GM20431 (cell line): ENCODE data around the gene HSPA1A.

Source experiments
- in situ Hi-C: fragments of 300-500 bp; cut with MseI, MboI; formaldehyde crosslinking; loops from one replicate; pipeline ENCODE4 v1.15.0; 2020; ENCODE audit warnings: low sequenced_read_pairs; ENCODE audit not compliant: unreplicated experiment

HSPA1A gene

DNA sequence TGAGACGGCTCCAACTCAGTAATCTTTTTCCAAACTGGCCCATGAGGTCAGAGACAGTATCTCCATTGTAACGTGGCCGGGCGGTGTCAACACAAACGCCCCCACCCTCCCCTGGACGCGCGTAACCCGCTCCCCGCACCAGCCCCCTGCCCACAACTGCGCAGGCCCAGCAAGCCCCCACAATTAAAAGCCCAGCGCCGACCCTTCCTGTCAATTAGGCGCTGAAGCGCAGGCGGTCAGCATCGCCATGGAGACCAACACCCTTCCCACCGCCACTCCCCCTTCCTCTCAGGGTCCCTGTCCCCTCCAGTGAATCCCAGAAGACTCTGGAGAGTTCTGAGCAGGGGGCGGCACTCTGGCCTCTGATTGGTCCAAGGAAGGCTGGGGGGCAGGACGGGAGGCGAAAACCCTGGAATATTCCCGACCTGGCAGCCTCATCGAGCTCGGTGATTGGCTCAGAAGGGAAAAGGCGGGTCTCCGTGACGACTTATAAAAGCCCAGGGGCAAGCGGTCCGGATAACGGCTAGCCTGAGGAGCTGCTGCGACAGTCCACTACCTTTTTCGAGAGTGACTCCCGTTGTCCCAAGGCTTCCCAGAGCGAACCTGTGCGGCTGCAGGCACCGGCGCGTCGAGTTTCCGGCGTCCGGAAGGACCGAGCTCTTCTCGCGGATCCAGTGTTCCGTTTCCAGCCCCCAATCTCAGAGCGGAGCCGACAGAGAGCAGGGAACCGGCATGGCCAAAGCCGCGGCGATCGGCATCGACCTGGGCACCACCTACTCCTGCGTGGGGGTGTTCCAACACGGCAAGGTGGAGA is at the start of gene HSPA1A, which contains the start of gene HSPA1L:
TSS of gene HSPA1A (plus strand) at position 519 of the 814 bp plus-strand sequence. CDS start at position 733, 214 bp downstream.
TSS of gene HSPA1L (minus strand) at position 259 of the 814 bp plus-strand sequence. CDS start 3,311 bp downstream, outside the sequence.
- in situ Hi-C loops = no loop called here

DNA sequence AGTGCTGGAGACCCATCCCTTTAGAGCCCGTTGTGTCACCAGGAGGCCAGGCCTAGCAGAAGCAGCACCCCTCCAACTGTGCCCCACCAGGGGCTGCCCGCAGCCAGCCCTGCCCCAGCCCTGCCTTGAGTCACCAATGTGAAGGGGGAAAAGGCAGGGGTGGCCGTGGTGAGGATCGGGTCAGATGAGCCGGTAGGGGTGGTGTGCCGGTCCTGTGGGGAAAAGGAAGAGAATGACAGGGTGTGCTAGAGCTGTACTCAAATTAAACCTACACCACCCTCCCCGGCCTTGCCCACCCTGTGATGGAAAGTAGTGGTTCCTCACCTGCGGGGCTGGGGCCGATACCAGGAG is 49.8 kb upstream of the HSPA1A start:
- in situ Hi-C loops = no loop called here

DNA sequence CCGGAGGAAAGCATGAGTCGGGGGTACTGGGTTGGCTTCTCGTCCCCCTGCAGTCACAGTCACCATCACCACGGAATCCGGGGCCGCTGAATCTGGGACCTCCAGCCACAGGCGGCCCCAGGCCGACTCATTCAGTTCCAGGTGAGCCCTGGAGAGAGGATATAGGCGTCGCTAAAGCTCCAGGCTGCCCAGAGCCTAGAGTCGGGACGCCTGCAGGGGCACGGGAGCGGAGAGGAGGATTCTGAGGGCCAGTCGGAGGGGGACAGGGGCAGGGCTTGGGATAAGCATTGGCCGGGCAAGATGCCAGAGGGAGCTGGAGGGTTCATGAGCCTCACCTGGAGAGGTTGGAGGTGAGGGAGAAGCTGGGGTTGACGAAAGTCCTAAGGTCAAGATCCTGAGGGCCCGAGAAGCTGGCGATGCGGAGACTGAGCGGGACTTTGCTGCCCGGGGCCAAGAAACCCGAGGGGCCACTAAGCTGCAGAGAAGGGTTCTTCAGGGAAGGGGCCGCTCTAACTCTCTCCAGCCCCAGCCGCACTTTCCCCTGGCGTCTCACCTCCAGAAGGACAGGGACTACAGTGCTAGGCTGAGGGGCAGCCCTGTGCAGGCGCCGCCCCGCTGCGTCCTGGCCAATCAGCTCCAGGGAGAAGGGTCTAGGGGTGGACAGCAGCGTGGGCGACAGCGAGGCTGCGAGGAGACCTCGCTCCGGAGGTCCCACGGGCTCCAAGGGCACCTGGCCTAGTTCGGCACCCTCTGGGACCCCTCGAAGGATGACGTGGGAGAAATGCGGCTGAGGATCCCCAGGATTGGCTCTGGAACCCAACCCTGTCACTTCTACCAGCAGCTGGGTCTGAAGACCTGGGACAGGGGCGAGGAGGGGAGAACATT is 49.2 kb upstream of the HSPA1A start:
- in situ Hi-C loops = no loop called here

DNA sequence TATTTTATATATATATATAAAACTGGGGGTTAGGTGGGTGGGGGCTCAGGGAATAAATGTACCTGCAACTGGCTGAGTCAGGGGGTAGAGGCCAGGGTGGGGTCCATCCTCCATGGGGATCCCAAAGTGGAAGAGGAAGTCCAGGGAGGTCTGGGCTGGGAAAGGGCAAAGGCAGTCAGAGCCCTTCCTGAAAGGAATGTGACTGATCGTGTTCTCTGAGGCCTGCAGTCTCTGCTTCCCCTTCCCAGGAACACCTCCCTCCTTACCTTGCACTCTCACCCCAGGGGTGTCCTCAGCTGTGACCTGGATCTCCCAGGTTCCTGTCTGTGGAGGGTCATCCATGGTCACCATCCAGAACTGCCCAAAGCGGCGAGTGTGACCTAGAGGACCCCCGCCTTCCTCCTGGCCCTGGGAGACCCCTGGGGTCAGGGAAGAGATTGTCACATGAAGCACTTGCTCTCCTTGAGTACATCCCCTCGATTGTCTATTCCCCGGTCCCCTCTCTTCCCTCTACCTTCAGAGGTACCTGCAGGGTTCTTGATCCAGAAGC is 48.2 kb upstream of the HSPA1A start:
- in situ Hi-C loops = no loop called here

GRCh38 chr6:31768363-31769257 is 46.7 kb upstream of the HSPA1A start:
- in situ Hi-C loops = no loop called here

GRCh38 chr6:31769684-31770371 is 45.5 kb upstream of the HSPA1A start:
- in situ Hi-C loops = no loop called here

- in situ Hi-C loops = no loop called here
Observed at GRCh38 chr6:31770860-31771259, 44.5 kb upstream of the HSPA1A start.

DNA sequence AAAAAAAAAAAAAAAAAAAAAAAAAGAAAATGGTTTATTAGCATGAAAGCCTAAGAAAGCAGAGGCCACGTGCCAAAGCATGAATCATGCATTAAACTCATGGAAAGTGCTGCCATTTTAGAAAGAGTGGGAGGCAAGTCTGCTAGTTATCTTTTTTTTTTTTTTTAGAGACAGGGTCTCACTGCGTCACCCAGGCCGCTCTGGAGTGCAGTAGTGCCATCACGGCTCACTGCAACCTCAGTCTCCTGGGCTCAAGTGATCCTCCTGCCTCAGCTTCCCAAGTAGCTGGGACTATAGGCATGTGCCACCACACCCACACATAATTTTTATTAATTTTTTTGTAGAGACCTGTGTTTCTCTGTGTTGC is 43.4 kb upstream of the HSPA1A start:
- in situ Hi-C loops = no loop called here

DNA sequence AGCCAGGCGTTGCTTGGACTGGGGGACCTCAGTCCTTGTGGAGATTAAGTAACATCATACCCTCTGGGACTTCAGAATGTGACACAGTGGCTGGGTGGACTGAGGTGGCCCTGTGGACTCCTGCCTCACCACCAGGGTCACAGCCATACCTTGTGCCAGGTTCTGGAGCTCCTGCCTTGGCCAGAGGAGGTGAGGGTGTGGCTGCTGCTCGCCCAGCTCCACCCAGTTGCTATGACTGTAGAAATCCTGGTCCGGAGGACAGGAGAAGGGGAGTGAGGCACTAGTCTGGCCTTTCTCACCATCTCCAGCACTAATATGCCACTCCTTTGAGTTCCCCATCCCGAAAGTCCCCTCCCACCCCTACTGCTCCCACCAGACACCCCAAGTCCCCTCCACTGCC is 40.2 kb upstream of the HSPA1A start:
- in situ Hi-C loops = no loop called here

DNA sequence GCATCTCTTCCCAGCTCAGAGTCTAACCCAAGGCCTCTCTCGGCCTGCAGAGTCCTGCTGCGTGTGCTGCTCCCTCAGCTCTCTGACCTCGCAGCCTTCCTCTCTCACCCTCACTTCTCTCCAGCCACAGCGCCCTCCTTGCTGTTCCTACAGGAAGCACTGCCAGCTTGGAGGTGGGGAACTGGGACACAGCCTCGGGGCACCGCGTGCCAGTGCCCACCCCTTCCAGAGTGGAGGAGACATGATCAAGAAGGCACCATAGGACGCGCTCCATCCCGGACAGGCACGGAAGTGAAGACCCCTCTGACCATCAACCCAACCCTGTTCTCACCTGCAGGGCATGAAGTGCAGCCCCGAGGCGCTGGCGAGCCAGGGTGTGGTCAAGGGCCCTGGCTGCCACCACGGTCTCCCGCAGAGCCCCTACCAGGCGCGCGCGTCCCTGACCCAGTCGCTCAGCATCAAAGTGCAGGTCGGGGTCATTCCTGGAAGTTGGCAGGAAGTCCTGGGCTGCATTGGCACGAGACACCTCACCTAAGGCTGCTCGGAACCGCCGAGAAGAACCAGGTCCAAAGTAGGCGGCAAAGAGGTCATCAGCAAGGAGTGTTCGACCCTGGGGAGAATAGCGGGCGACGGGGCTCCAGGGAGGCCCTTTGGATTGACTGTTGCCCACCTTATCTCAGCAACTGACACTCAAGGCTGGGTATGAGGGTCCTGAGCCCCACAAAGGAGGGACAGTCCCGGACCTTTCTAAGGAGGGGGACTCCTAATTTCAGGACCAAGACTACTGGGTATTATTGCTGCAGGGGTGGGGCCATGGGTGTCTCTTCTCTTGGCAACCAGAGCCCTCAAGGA is 39.5 kb upstream of the HSPA1A start:
- in situ Hi-C loops = no loop called here

DNA sequence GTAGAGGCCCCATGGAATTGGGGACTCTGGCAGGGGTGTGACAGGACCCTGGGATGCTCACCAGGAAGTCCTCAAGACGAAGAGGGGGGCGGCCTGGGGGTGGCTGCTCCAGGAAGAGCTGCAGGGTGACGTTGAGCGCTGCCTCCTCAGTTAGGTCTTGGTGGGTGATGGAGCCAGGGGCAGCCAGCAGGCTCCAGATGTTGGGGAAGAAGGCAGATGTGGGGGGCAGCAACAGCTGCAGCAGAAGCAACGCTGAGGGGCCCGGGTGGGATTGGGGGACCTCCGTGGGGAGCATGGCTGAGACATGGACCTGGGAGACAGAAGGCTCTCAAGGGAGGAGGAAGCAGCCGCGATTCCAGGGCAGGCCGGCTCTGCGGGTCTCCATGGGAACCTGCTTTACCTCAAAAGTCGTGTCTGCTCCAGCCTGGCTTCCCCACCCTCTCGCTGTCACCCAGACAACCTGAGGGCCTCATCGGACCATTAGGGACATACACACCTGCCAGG is 38.8 kb upstream of the HSPA1A start:
- in situ Hi-C loops = no loop called here

- in situ Hi-C loops = no loop called here
Observed at GRCh38 chr6:31776989-31777666, 38.2 kb upstream of the HSPA1A start, which contains the start of gene VWA7. VWA7 (minus strand) TSS chr6:31777328; CDS start chr6:31776779, 549 bp downstream.

DNA sequence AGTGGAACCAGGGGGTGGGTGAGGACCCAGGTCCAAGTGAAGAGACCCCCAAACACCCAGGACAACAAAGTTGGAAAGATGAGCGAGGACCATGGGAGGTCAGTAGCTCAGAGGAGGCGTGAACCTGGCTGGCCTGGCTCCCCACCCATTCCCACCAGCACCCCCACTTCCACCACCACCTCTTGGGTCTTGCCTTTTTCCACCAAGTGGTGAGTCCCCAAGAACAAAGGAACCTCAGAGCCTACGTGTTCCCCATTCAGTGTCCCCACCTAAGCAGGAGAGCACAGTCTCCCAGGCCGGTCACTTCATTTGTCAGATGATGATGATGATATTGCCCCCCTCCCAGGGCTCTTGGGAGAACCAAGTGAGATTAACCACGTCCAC is 37.7 kb upstream of the HSPA1A start:
- in situ Hi-C loops = no loop called here

DNA sequence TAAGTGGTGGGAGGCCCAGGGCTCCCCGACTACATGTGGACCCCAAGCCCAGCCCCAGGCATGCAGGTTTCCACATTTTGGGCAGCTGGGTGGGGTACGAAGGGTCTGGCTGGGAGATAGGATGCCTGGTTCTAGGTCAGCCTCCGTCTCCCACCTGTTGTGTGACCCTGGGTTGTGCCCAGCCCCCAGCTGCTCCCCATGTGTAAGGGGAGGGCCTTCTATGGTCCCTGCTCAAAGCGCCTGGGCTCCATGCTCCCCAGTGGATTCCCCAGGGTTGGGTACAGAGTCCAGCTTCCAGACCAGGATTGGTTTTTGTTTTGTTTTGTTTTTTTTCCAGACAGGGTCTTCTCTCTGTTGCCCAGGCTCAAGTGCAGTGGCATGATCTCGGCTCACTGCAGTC is 37.1 kb upstream of the HSPA1A start:
- in situ Hi-C loops = no loop called here

DNA sequence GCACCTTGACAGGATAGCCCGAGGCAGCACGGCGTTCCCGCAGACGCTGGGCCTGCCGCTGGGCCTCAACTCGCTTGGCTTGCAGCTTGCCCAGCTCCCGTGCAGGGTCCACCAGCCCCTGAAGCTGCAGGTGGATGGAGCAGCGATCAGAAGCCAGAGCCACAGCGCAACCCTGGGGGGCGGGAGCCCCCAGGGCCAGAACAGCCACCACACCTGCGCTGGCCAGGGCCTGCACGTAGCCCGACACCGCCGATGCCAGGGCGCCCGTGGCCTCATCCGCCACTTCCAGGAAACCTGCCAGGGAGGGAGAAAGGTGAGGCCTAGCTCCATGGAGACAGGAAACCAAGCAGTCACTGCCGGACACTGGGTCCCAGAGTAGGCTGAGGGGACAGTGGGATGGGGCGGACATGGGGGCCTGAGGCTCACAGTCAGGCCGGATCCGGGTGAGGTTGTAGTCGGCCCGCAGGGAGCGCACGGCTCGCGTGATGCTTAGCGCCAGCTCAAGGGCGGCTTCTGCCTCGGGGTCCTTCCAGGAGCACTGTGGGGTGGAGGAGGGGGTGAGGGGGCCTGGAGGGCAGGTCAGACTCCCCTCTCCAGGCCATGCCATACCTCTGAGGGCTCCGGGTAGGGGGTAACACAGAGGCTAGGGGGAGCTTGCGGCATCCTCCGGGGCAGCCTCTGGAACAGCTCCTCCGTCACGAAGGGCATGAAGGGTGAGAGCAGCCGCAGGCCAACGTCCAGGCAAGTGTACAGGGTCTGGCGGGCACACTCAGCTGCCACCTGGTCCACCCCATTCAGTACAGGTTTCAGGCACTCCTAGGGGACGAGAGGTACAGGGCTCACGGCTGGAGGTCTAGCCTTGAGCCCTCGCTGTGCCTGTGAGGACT is 36.1 kb upstream of the HSPA1A start:
- in situ Hi-C loops = no loop called here

GRCh38 chr6:31779908-31780307 is 35.4 kb upstream of the HSPA1A start:
- in situ Hi-C loops = no loop called here
